ENCODE measurements around the gene PRKCH. TPM values are rescaled to one million over a fixed set of nuclear protein-coding genes. Genes with fewer than 3 reads are reported as not detected.

Gene PRKCH
- total and polyA plus RNA-seq, 2 of the 13 experiments (the other 11 are each of a cell fraction or from before 2014, with no cell fraction given), result 0.48 to 1.3 TPM

DNA sequence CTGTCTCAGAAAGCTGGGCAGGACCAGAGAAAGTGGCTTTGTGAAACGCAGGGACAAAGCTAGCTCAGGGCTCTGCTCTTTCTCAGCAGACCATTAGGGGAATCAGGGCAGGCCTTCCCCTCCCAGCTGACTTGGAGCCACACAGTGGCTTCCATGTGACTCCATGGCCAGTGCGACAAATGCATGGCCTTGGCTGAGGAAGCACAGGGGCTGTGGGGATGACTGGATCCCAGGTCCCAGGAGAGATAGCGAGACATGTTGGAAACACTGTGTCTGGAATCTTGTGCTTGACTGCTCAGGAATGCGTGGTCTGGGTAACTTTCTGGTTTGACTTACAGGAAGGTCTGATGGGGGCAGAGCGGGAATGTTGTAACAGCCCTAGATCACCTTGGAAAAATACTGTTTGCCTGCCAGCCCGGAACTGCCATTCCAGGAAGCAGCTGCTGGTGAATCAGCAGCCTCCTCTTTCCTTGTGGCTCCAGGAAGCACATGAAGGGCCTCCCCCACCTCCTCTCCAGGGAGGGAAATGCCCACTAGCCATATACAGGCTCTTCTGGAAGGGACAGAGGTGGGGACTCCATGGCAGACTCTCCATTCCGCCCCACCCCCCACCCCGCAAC lies 240.4 kb downstream of the PRKCH start (continued):
- TF ChIP-seq, protein P1, sequence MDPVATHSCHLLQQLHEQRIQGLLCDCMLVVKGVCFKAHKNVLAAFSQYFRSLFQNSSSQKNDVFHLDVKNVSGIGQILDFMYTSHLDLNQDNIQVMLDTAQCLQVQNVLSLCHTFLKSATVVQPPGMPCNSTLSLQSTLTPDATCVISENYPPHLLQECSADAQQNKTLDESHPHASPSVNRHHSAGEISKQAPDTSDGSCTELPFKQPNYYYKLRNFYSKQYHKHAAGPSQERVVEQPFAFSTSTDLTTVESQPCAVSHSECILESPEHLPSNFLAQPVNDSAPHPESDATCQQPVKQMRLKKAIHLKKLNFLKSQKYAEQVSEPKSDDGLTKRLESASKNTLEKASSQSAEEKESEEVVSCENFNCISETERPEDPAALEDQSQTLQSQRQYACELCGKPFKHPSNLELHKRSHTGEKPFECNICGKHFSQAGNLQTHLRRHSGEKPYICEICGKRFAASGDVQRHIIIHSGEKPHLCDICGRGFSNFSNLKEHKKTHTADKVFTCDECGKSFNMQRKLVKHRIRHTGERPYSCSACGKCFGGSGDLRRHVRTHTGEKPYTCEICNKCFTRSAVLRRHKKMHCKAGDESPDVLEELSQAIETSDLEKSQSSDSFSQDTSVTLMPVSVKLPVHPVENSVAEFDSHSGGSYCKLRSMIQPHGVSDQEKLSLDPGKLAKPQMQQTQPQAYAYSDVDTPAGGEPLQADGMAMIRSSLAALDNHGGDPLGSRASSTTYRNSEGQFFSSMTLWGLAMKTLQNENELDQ (CRISPR knock-in tag; IDR thresholded peaks at IDR 0.05; ENCODE audit: borderline replicate concordance), result no peak
- peak; percentile 52; the same call in 1 of the 2 replicates for TF ChIP-seq ZNF205 (CRISPR knock-in tag; IDR thresholded peaks at IDR 0.05)
- TF ChIP-seq, protein P2, sequence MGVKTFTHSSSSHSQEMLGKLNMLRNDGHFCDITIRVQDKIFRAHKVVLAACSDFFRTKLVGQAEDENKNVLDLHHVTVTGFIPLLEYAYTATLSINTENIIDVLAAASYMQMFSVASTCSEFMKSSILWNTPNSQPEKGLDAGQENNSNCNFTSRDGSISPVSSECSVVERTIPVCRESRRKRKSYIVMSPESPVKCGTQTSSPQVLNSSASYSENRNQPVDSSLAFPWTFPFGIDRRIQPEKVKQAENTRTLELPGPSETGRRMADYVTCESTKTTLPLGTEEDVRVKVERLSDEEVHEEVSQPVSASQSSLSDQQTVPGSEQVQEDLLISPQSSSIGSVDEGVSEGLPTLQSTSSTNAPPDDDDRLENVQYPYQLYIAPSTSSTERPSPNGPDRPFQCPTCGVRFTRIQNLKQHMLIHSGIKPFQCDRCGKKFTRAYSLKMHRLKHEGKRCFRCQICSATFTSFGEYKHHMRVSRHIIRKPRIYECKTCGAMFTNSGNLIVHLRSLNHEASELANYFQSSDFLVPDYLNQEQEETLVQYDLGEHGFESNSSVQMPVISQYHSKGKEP (CRISPR knock-in tag; IDR thresholded peaks at IDR 0.05), result no peak
- TF ChIP-seq NFE2L1 (CRISPR knock-in tag; IDR thresholded peaks at IDR 0.05; ENCODE audit: borderline replicate concordance), result no peak
- TF ChIP-seq, protein P3, sequence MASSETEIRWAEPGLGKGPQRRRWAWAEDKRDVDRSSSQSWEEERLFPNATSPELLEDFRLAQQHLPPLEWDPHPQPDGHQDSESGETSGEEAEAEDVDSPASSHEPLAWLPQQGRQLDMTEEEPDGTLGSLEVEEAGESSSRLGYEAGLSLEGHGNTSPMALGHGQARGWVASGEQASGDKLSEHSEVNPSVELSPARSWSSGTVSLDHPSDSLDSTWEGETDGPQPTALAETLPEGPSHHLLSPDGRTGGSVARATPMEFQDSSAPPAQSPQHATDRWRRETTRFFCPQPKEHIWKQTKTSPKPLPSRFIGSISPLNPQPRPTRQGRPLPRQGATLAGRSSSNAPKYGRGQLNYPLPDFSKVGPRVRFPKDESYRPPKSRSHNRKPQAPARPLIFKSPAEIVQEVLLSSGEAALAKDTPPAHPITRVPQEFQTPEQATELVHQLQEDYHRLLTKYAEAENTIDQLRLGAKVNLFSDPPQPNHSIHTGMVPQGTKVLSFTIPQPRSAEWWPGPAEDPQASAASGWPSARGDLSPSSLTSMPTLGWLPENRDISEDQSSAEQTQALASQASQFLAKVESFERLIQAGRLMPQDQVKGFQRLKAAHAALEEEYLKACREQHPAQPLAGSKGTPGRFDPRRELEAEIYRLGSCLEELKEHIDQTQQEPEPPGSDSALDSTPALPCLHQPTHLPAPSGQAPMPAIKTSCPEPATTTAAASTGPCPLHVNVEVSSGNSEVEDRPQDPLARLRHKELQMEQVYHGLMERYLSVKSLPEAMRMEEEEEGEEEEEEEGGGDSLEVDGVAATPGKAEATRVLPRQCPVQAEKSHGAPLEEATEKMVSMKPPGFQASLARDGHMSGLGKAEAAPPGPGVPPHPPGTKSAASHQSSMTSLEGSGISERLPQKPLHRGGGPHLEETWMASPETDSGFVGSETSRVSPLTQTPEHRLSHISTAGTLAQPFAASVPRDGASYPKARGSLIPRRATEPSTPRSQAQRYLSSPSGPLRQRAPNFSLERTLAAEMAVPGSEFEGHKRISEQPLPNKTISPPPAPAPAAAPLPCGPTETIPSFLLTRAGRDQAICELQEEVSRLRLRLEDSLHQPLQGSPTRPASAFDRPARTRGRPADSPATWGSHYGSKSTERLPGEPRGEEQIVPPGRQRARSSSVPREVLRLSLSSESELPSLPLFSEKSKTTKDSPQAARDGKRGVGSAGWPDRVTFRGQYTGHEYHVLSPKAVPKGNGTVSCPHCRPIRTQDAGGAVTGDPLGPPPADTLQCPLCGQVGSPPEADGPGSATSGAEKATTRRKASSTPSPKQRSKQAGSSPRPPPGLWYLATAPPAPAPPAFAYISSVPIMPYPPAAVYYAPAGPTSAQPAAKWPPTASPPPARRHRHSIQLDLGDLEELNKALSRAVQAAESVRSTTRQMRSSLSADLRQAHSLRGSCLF (CRISPR knock-in tag; IDR thresholded peaks at IDR 0.05; ENCODE audit: borderline replicate concordance), result no peak
- no peak for TF ChIP-seq ZNF790 (CRISPR knock-in tag; IDR thresholded peaks at IDR 0.05; ENCODE audit: borderline replicate concordance)
- peak; percentile 48 for TF ChIP-seq CREM (IDR thresholded peaks at IDR 0.05)
- TF ChIP-seq CREM (CRISPR knock-in tag; IDR thresholded peaks at IDR 0.05), result no peak
- peak; percentile 38; the same call in 1 of the 2 replicates for TF ChIP-seq SOX13 (IDR thresholded peaks at IDR 0.05)
- peak in 1 of 2 experiments; percentile 79; a peak in 2 of 4 replicates for TF ChIP-seq SOX13 (CRISPR knock-in tag; conservative IDR thresholded peaks at IDR 0.05 in 1 of 2, IDR thresholded peaks at IDR 0.05 in 1 of 2)
- TF ChIP-seq ZSCAN21 (CRISPR knock-in tag; IDR thresholded peaks at IDR 0.05; ENCODE audit: borderline replicate concordance), result peak; percentile 65
- TF ChIP-seq, protein P4, sequence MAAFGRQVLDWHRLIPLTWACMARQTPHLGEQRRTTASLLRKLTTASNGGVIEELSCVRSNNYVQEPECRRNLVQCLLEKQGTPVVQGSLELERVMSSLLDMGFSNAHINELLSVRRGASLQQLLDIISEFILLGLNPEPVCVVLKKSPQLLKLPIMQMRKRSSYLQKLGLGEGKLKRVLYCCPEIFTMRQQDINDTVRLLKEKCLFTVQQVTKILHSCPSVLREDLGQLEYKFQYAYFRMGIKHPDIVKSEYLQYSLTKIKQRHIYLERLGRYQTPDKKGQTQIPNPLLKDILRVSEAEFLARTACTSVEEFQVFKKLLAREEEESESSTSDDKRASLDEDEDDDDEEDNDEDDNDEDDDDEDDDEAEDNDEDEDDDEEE (CRISPR knock-in tag; IDR thresholded peaks at IDR 0.05), result 0 out of 2 replicates have a peak, but pooled peaks have one; percentile 56
- peak; percentile 43; the same call in 1 of the 2 replicates for TF ChIP-seq ZIK1 (CRISPR knock-in tag; IDR thresholded peaks at IDR 0.05; ENCODE audit: borderline replicate concordance, low read depth)
- no peak for TF ChIP-seq AGO2 (optimal IDR thresholded peaks at IDR 0.05; ENCODE audit: low read depth, low read length)
- 0 out of 2 replicates have a peak, but pooled peaks have one; percentile 27 for TF ChIP-seq TP53 (CRISPR knock-in tag; conservative IDR thresholded peaks at IDR 0.05)
- TF ChIP-seq ZNF3 (CRISPR knock-in tag; IDR thresholded peaks at IDR 0.05), result no peak
- TF ChIP-seq, protein P5, sequence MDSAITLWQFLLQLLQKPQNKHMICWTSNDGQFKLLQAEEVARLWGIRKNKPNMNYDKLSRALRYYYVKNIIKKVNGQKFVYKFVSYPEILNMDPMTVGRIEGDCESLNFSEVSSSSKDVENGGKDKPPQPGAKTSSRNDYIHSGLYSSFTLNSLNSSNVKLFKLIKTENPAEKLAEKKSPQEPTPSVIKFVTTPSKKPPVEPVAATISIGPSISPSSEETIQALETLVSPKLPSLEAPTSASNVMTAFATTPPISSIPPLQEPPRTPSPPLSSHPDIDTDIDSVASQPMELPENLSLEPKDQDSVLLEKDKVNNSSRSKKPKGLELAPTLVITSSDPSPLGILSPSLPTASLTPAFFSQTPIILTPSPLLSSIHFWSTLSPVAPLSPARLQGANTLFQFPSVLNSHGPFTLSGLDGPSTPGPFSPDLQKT (CRISPR knock-in tag; IDR thresholded peaks at IDR 0.05; ENCODE audit: borderline replicate concordance), result no peak; the same call in 1 of the 2 replicates
- TF ChIP-seq CHD4 (IDR thresholded peaks at IDR 0.05; ENCODE audit: borderline replicate concordance, low read length), result peak; percentile 7; the same call in 1 of the 2 replicates
